ENCODE measurements around the gene TMUB1. TPM values are rescaled to one million over a fixed set of nuclear protein-coding genes. Genes with fewer than 3 reads are reported as not detected.

TMUB1 gene
- total and polyA plus RNA-seq, 2 donors (not counting 1 experiment from before 2014, with no cell fraction given), result 49.2 to 102 TPM

- Histone ChIP-seq H3K79me2 (ENCODE audit: control insufficient read depth, insufficient read depth, low read length) (peaks cover 31% of the 10 kb centered on the region), H3K36me3 (replicated peaks in 1 of 2; ENCODE audit: control extremely low read depth in 1 of 2, control insufficient read depth in 1 of 2, extremely low read depth in 1 of 2, insufficient read depth in 2 of 2, low read length in 1 of 2) (peaks cover 0 to 30% of the 10 kb centered on the region in 2 experiments)
- POLR2A ChIA-PET, result no interaction called here
Measured at GRCh38 chr7:151064454-151064853, 18.8 kb downstream of the TMUB1 start.

GRCh38 chr7:151063212-151063561 lies 20.1 kb downstream of the TMUB1 start:
- Histone ChIP-seq H3K4me3 (ENCODE audit: control extremely low read depth in 1 of 5, extremely low read depth in 1 of 5, insufficient read depth in 1 of 5, low read depth in 2 of 5, low read length in 4 of 5) (no peak overlapping the region), H3K4me1 (ENCODE audit: control insufficient read depth in 2 of 2, insufficient read depth in 2 of 2, low read length in 2 of 2) (peaks cover 16 to 28% of the 10 kb centered on the region in 2 donors), H3K27ac (ENCODE audit: low read length in 2 of 2) (no peak overlapping the region), H3K36me3 (replicated peaks in 1 of 2; ENCODE audit: control extremely low read depth in 1 of 2, control insufficient read depth in 1 of 2, extremely low read depth in 1 of 2, insufficient read depth in 2 of 2, low read length in 1 of 2) (peaks cover 0 to 27% of the 10 kb centered on the region in 2 experiments), H3K9me3 (ENCODE audit: control extremely low read depth in 1 of 3, control insufficient read depth in 2 of 3, insufficient read depth in 1 of 3, low read length in 2 of 3) (no peaks in the 10 kb centered on the region), H3K27me3 (replicated peaks in 1 of 4; ENCODE audit: control extremely low read depth in 1 of 4, control insufficient read depth in 3 of 4, insufficient read depth in 4 of 4, low read length in 3 of 4) (no peaks in the 10 kb centered on the region), H2AFZ (ENCODE audit: insufficient read depth, low read depth, low read length, poor library complexity, severe bottlenecking) (no peak overlapping the region), H3K4me2 (replicated peaks; ENCODE audit: low read depth, low read length, poor library complexity, severe bottlenecking) (no peak overlapping the region), H3K9ac (ENCODE audit: low read length) (no peak overlapping the region), H4K20me1 (ENCODE audit: control insufficient read depth, insufficient read depth, low read length, poor library complexity, severe bottlenecking) (peaks cover 32% of the 10 kb centered on the region), H3K79me2 (ENCODE audit: control insufficient read depth, insufficient read depth, low read length) (peaks cover 32% of the 10 kb centered on the region)
- ChIA-PET CTCF (no interaction called here), POLR2A (no interaction called here)
- intact Hi-C loops (cut with micrococcal nuclease), result no loop called here
- Mint-ChIP-seq H3K27me3 (no peaks in the 10 kb centered on the region), H3K4me1 (peaks cover 27% of the 10 kb centered on the region), H3K27ac (no peak overlapping the region), H3K9me3 (ENCODE audit: insufficient read depth) (no peaks in the 10 kb centered on the region), H3K4me3 (no peak overlapping the region)
- no peak for DNase-seq
- 98% methylated on average over 7 of the region's 11 CpGs for WGBS (ENCODE audit: insufficient coverage)
- TF ChIP-seq, protein P1, sequence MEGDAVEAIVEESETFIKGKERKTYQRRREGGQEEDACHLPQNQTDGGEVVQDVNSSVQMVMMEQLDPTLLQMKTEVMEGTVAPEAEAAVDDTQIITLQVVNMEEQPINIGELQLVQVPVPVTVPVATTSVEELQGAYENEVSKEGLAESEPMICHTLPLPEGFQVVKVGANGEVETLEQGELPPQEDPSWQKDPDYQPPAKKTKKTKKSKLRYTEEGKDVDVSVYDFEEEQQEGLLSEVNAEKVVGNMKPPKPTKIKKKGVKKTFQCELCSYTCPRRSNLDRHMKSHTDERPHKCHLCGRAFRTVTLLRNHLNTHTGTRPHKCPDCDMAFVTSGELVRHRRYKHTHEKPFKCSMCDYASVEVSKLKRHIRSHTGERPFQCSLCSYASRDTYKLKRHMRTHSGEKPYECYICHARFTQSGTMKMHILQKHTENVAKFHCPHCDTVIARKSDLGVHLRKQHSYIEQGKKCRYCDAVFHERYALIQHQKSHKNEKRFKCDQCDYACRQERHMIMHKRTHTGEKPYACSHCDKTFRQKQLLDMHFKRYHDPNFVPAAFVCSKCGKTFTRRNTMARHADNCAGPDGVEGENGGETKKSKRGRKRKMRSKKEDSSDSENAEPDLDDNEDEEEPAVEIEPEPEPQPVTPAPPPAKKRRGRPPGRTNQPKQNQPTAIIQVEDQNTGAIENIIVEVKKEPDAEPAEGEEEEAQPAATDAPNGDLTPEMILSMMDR (IDR thresholded peaks at IDR 0.05), result no peak
- no peak for TF ChIP-seq EZH2 (IDR thresholded peaks at IDR 0.05; ENCODE audit: borderline replicate concordance, insufficient read depth, low read depth, low read length, poor library complexity, severe bottlenecking)
- no peak for ATAC-seq (ENCODE audit: low read depth)

More at GRCh38 chr7:151064454-151064853, 18.8 kb downstream of the TMUB1 start:
- intact Hi-C loops (cut with micrococcal nuclease), result no loop called here
- Histone ChIP-seq H3K27ac (ENCODE audit: low read length in 2 of 2) (no peak overlapping the region), H3K4me2 (replicated peaks; ENCODE audit: low read depth, low read length, poor library complexity, severe bottlenecking) (no peak overlapping the region), H3K4me3 (ENCODE audit: control extremely low read depth in 1 of 5, extremely low read depth in 1 of 5, insufficient read depth in 1 of 5, low read depth in 2 of 5, low read length in 4 of 5) (no peak overlapping the region), H3K9me3 (ENCODE audit: control extremely low read depth in 1 of 3, control insufficient read depth in 2 of 3, insufficient read depth in 1 of 3, low read length in 2 of 3) (no peaks in the 10 kb centered on the region), H3K27me3 (replicated peaks in 1 of 4; ENCODE audit: control extremely low read depth in 1 of 4, control insufficient read depth in 3 of 4, insufficient read depth in 4 of 4, low read length in 3 of 4) (no peaks in the 10 kb centered on the region), H3K9ac (ENCODE audit: low read length) (no peak overlapping the region), H3K4me1 (ENCODE audit: control insufficient read depth in 2 of 2, insufficient read depth in 2 of 2, low read length in 2 of 2) (peaks cover 11 to 18% of the 10 kb centered on the region in 2 donors), H4K20me1 (ENCODE audit: control insufficient read depth, insufficient read depth, low read length, poor library complexity, severe bottlenecking) (peaks cover 32% of the 10 kb centered on the region), H2AFZ (ENCODE audit: insufficient read depth, low read depth, low read length, poor library complexity, severe bottlenecking) (no peak overlapping the region)
- H3K27me3 Mint-ChIP-seq, result no peaks in the 10 kb centered on the region
- no peak overlapping the region for H3K27ac Mint-ChIP-seq
- no peak for TF ChIP-seq EZH2 (IDR thresholded peaks at IDR 0.05; ENCODE audit: borderline replicate concordance, insufficient read depth, low read depth, low read length, poor library complexity, severe bottlenecking)
- TF ChIP-seq, protein P1 (IDR thresholded peaks at IDR 0.05), result no peak
- ATAC-seq (ENCODE audit: low read depth) (no peak), DNase-seq (no peak)
- no peak overlapping the region for H3K4me3 Mint-ChIP-seq
- H3K4me1 Mint-ChIP-seq, result peaks cover 19% of the 10 kb centered on the region
- CTCF ChIA-PET, result no interaction called here
- WGBS (ENCODE audit: insufficient coverage), result 98% methylated on average over 14 of the region's 18 CpGs
- H3K9me3 Mint-ChIP-seq (ENCODE audit: insufficient read depth), result no peaks in the 10 kb centered on the region

Measured in B cell (primary cell).